ENCODE data around the gene MOV10.
"Not testable (repeated sequence)": the region's sequence is repeated elsewhere in the genome, so short reads cannot be mapped to it uniquely, and the experiment has no call there.

The MOV10 gene, protein sequence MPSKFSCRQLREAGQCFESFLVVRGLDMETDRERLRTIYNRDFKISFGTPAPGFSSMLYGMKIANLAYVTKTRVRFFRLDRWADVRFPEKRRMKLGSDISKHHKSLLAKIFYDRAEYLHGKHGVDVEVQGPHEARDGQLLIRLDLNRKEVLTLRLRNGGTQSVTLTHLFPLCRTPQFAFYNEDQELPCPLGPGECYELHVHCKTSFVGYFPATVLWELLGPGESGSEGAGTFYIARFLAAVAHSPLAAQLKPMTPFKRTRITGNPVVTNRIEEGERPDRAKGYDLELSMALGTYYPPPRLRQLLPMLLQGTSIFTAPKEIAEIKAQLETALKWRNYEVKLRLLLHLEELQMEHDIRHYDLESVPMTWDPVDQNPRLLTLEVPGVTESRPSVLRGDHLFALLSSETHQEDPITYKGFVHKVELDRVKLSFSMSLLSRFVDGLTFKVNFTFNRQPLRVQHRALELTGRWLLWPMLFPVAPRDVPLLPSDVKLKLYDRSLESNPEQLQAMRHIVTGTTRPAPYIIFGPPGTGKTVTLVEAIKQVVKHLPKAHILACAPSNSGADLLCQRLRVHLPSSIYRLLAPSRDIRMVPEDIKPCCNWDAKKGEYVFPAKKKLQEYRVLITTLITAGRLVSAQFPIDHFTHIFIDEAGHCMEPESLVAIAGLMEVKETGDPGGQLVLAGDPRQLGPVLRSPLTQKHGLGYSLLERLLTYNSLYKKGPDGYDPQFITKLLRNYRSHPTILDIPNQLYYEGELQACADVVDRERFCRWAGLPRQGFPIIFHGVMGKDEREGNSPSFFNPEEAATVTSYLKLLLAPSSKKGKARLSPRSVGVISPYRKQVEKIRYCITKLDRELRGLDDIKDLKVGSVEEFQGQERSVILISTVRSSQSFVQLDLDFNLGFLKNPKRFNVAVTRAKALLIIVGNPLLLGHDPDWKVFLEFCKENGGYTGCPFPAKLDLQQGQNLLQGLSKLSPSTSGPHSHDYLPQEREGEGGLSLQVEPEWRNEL

DNA sequence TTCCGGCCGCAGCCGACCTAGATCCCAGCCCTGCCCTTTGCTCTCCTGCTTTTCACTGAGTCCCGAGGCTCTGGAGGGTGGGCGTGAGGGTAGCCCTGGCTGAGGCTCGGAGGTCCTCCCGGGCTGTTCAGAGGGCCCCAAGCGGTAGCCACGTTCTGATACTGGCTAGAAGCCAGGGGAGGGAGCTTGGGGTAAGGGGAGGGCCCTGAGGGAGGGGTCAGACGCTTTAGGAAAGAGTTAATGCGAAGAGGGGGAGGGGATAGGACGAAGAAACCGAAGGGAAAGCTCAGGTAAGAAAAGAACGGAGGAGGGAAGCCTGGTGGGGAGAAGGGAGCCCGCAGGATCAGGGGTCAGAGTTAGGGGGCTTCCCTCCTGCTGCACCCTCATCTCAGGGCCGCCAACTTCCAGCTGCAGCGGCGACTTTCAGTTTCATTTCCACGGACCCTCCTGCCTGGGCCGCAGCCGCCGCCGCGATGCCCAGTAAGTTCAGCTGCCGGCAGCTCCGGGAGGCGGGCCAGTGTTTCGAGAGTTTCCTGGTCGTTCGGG, at the start of gene MOV10:
MOV10 (plus strand) TSS at position 220 of the 546 bp plus-strand sequence; CDS start at position 474, 254 bp downstream.
- DNase-seq: peak; percentile 68

DNA sequence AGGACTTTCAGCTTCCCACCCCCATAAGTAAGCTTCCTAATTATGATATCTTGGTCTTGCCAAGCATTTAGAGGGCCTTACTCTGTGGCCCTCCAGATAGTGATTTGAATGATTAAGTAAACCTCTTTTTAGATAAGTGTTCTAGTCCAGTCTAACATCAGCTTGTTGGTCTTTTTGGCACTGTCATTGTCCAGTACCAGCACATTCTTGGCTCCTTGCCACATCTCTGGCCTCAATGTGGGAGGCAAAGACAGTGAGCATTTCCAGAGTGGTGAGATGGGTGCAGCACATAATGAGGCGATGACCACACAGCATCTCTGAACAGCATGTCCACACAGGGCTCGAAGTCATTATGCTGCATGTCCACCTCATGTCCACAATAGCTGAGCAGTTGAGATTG, 48.8 kb upstream of the MOV10 start:
- no peak for DNase-seq

DNA sequence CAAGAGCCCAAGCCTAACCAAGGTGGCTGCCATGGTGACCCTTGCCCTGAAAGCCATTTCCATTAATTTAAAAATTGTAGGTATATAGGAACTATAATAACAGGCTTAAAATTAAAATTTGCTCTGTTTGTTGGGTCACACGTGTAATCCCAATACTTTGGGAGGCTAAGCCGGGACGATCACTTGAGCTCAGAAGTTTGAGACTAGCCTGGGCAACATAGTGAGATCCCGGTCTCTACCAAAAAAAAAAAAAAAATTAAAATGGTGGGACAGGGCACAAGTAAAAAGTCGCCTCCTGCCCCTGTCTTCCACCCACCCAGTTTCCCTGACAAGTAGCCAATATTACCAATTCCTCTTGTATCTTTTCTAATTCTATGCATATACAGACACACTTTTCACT, 48.3 kb upstream of the MOV10 start:
- DNase-seq: no peak

DNA sequence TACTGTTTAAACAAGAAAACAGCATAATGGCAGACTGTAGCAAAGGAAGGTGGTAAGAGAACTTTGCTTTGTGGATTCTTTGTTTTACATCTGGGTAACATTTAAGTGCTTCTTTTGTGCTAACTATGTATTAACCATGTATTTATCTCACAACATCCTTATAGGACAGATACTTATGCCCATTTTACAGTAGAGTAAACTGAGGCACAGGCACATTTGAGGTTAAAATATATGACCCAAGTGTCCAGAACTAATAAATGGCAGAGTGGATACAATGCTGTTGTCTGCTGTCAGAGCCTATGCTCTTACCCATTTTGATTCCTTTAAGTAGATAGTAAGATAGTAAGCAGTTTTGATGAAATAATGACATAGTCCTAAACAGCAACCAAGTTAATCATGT, 47.6 kb upstream of the MOV10 start:
- DNase-seq: no peak

DNA sequence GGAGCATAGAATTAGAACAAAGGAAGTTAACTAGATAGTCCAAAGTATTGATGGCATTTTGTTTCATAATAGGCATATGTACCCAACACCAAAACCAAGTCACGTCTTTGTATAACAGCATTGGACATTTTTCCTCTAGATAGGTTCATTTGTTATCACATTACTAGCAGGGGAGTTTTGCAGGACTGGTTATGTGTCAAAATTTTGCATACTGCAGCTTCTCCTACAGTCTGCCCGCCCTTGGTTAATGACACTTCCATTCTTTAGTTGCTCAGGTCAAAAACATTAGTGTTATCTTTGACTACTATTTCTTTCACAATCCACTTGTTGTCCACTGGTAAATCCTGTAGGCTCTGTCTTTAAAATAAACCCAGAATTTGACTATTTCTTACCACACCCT, 45.9 kb upstream of the MOV10 start:
- no peak for DNase-seq

DNA sequence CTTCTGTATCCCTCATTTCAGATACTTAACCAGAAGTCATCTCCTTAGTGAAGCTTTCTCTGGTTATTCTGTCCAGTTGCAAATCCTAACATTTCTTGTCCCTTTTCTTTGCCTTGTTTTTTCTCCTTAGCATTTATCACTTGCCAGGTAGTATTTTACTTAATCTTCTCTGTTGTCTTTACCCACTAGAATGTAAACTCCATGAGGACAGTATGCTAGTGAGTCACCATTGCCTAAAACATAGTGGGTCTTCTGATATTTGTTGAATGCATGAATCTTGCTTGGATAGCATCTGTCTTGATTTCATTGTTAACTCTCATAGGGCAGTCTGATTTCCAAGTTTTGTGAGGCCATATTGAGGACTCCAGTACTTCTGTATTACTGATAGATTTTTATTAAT, 45.2 kb upstream of the MOV10 start:
- DNase-seq: no peak

DNA sequence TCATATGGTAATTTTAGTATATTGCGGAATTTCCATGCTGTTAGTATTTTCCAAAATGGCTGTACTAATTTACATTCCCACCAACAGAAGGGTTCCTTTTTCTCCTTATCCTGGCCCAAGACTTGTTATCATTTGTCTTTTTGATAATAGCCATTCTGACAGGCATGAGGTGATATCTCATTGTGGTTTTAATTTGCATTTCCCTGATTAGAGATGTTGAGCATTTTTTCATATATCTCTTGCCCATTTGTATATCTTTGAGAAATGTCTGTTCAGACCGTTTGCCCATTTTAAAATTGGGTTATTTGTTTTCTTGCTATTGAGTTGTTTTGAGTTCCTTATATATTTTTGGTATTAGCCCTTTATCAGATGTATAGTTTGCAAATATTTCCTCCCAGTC, 40.8 kb upstream of the MOV10 start:
- DNase-seq: no peak

DNA sequence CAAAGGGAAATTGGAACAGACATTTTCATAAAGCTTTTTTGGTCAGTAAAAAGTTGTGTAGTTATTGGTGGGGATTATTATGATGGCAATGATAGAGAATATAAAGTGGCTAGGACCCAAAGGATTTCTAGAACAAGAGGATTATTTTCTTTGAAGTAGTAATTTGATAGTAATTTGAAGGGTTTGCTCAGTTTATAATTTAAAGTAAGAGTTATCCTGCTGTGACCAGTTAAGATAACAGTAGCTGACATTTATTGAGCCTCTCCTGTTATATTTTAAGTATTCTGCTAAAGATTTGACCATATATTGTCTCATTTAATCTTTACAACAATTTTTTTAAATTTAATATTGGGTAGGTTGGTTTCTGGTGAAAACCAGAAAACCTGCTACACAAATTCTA, 40.1 kb upstream of the MOV10 start:
- DNase-seq: no peak

DNA sequence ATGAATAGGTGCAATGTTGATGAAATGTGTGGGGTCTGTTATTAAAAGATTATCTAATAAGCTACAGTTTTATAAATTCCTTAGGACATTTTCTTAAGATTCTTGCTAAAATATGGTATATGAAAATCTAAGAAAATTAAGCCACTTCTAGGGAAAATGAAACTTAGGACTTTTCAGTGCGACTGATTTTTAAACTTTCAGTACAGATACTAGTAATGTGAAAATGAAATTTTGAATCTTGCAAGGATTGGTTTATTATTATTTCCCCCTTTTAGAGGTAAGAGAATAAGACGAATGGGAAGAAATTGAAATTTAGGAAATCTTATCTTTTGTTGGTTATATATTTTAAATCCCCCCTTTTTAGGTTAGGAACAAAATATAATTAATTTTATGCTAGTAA, 38.4 kb upstream of the MOV10 start:
- DNase-seq: no peak

DNA sequence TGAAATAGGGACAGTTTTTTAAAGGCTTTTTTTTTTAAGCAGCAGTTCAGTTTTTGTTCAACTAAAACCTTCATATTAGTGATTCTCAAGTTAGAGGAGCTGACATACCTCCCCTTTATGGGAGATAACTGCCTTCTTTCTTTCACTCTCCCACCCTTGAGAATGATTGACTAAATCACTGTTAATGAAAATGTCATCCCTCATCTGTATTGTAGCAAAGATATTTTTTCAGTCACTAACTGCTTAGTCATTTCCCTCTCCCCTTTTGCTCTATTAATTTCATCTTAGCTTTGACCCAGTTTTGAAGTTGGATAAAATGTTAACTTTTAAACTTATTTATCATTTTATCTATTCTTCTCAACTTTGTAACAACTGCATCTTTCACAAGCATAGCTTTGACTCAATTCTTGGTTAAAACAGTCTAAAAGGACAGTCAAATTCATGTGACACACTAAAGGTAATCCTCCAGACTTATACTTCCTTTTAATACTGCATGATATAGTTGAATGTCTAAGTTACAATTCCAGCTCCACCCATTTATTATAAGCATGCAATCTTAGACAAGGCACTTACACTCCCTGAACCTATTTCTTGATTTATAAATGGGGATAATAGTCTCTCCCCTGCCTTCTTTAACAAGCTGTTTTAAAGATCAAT, 37.7 kb upstream of the MOV10 start:
- no peak for DNase-seq

DNA sequence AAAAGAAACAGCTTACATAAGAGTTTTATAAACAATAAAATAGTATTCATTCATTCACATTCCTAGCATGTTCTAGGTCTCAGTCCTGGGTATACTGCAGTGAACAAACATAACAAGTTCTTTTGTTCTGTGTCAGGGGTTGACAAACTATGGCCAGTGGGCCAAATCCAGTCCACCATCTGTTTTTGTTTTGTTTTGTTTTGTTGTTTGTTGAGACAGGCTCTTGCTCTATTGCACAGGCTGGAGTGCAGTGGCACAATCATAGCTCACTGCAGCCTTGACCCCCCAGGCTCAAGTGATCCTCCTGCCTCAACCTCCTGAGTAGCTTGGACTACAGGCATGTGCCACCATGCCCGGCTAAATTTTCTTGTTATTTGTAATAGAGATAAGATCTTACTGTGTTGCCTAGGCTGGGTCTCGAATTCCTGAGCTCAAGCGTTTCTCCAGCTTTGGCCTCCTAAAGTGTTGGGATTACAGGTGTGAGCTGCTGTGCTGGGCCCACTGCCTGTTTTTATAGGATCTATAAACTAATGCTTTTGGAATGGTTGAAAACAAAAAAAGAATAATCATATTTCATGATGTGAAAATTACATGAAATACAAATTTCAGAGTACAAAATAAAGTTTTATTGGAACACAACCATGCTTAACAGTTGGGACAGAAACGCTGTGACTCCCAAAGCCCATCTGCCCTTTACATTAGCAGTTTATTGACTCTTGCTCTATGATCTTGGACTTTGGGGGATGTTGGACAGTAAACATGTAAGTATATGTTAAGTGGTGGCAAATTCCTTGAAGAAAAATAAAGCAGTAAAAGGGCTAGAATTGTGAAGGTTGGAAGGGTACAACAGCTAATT, 37.0 kb upstream of the MOV10 start:
- DNase-seq: peak; percentile 28

DNA sequence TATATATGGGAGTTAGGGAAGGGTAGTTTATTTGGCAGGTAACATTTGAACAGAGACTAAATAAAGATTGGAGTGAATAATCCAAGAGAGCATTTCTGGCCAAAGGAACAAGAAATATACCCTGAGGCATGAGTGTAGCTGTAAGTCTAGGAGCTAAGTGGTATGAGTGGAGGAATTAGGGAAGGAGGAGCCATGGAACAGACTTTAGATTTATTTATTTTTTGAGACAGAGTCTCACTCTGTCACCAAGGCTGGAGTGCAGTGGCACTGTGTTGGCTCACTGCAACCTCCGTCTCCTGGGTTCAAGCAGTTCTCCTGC, 36.4 kb upstream of the MOV10 start:
- DNase-seq: no peak

DNA sequence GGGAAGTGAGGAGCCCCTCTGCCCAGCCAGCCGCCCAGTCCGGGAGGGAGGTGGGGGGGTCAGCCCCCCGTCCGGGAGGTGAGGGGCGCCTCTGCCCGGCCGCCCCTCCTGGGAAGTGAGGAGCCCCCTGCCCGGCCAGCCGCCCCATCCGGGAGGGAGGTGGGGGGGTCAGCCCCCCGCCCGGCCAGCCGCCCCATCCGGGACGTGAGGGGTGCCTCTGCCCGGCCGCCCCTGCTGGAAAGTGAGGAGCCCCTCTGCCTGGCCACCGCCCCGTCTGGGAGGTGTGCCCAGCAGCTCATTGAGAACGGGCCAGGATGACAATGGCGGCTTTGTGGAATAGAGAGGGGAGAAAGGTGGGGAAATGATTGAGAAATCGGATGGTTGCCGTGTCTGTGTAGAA, 34.0 kb upstream of the MOV10 start:
- DNase-seq: not testable (repeated sequence)

DNA sequence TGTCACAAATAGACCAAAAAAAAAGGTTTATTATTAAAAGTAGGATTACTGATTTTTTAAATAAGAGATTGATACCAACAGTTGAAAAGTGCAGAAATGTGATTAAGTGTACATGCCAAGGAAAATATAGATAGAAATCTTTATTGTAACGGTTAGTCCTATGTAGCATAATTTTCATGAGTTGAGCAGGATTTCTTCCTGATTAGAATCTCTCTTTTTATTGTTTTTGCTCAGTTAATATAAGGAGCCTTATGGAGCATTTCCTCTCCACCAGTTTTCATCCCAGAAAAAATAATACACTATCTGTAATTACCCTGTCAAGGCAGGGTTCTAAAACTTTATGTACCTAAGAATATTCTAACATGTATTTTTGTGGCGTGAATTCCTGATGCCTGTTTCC, 31.4 kb upstream of the MOV10 start:
- DNase-seq: no peak

DNA sequence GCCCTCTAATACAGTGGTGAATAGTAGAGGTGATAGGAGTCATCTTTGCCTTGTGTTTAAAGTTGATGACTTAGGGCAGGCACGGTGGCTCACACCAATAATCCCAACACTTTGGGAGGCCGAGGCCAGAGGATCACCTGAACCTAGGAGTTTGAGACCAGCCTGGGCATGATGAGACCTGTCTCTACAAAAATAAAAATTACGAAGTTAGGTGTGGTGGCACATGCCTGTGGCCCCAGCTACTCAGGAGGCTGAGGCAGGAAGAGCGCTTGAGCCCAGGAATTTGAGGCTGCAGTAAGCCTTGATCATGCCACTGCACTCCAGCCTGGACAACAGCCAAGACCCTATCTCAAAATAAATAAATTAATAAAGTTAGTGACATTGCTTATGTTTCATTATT, 28.2 kb upstream of the MOV10 start:
- no peak for DNase-seq

DNA sequence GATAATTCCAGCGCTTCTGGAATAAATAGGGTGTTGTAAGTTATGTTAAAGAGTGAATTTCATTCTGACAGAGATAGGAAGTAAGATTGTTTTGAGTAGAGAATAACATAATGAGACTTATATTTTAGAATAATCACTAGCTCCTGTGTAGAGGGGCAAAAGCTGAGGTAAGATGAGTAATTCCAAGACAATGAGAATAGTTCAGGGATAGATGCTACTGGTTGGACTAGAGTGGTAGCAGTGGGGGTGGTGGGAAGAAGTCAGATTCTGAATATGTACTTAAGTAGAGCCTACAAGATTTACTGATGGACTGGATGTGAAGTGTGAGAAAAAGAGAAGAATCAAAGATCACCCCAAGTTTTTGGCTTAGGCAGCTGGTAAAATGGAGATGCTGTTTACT, 23.3 kb upstream of the MOV10 start:
- no peak for DNase-seq

DNA sequence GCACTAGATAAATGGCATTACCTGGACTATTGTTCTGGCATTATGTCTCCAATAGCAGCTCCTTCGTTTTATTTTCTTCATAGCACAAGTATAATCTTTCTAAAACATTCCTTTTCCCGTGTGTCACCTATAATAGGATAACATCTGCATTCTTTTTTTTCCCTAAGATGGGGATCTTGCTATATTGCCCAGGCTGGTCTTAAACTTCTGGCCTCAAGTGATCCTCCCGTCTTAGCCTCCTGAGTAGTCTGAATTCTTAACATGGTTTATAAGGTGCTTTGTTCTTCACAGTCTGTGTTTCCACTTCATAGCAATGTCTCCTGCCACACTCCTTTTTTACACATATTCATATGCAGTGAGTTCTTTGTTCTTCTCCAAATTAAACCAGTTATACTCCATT, 8.6 kb upstream of the MOV10 start:
- no peak for DNase-seq

DNA sequence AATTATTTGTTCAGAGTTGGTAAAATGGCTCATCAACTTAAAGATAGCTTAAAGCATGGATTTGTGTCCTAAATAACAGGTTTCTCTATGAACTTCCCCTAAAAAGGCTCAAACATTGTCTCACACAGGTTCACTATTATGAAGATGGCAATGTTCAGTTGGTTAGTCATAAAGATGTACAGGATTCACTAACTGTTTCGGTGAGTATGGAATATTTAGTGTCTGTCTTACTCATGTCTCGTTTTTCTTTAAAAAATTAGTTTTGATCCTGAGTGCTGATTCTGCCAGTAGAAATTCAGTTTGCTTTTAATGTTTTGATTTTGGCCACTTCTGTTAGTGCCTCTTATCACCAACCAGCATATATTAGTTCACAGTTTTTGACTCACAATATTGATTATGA, 7.5 kb upstream of the MOV10 start:
- DNase-seq: no peak

DNA sequence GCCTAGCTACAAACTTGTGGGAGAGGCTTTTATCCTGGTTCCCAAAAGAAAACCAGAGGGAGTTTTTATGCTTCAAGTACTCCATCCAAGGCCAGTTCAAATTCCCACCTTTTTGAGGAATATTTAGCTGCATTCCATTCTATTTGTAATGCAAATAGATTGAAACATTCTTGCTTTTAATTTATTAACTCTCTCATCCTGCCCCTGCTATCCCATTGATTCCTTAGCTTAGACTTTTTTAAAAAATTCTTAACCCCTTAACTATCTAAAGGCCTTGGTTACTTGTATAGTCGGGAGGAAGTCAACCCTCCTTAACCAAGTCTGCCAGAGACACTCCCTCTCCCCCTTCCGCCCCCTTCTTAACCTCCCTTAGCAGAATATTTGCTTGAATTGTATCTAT, 2.5 kb upstream of the MOV10 start:
- no peak for DNase-seq

DNA sequence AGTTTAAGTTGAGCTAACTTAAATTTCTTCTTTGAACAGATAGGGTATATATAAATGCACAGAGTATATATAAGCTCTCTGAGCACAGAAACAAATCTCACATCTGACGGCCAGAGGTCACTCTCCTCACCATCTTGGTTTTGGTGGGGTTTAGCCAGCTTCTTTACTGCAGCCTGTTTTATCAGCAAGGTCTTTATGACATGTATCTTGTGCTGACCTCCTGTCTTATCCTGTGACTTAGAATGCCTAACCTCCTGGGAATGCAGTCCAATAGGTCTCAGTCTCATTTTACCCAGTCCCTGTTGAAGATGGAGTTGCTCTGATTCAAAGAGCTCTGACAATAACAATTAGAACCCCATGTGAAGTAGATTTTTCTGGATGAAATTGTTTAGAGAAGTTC, 1.6 kb upstream of the MOV10 start:
- no peak for DNase-seq

DNA sequence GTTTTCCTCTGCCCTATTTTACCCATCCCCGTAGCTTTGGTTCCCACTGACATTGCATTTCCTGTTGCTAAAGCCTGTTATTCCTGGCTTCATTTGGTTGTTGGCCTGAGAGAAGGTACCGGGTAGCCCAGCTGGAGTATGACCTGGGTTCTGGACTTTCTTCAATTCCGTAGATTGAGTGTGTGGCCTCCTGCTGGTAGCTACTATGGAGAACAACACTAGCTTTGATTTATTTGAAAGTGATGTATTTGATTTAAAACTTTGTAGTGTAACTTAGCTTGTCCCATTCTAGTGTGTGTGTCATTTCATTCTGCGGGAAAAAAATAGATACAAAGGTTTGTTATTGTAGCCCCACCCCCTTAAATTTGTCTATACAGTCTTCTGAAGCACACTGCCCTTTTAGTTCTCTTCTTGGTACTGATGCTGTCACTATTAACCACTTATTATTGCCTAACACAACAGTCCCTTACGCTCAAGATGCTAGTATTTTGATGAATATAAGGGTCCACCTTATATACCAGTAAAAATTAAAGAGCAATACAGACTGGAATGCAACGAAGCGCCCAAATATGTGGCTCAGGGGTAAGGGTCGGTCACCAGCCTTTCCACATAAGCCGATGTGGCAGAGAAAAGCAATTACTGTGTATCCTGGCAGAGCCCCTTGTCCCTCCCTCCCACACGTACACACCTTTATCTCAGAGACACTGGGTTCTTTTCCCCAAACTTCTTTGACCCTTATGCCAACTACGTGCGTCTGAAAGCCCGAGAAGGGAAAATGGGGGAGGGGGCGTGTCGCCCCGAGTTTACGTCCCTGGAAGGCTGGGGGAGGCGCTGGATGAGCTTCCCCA, 643 bp upstream of the MOV10 start:
- DNase-seq: peak; percentile 73
